Transverse colon (tissue), 4 donors: Measurements from ENCODE around the gene ZNF407. TPM values are rescaled to one million over a fixed set of nuclear protein-coding genes. Genes with fewer than 3 reads are reported as not detected.

Experiments used
- DNase-seq: peaks from one replicate; pipeline ENCODE4 v3.0.0-alpha.2; 2019
- H3K27ac ChIP-seq, 4 donors: fragments of 200-600 bp; sonication (generic); 2 replicates each; pipeline ENCODE4 v1.5.1; 2016 to 2018; ENCODE audit warnings: inconsistent platforms in 4 of 4
- H3K27me3 ChIP-seq: fragments of 200-600 bp; sonication (generic); 2 replicates; pipeline ENCODE4 v1.5.1; 2017; ENCODE audit warnings: inconsistent platforms
- H3K36me3 ChIP-seq, 4 donors: fragments of 200-600 bp; sonication (generic); 2 replicates each; pipeline ENCODE4 v1.5.1; 2017 to 2019; ENCODE audit warnings: inconsistent platforms in 4 of 4
- H3K4me1 ChIP-seq, 4 donors: fragments of 200-600 bp; sonication (generic); 2 replicates each; pipeline ENCODE4 v1.5.1; 2017 to 2020; ENCODE audit warnings: inconsistent platforms in 4 of 4
- H3K4me3 ChIP-seq, 4 donors: fragments of 200-600 bp; sonication (generic); 1 replicate in 1 of 4; 2 replicates in 3 of 4; pipeline versions ENCODE4 v1.5.1 to v1.6.1; 2017 to 2019; ENCODE audit warnings: inconsistent platforms in 4 of 4
- H3K9me3 ChIP-seq, 2 donors: fragments of 200-600 bp; sonication (generic); 2 replicates each; pipeline ENCODE4 v1.5.1; 2017 to 2019; ENCODE audit warnings: inconsistent platforms in 2 of 2
- CTCF ChIP-seq, 5 experiments: fragments of 200-600 bp in 3 of 5; fragments of 450-650 bp in 2 of 5; sonication (generic) in 3 of 5; IDR thresholded peaks; 1 replicate in 2 of 5; 2 replicates in 3 of 5; pipeline ENCODE4 v1.5.1; 2016 to 2017; ENCODE audit warnings: antibody characterized with exemption in 5 of 5, inconsistent platforms in 3 of 5, mild to moderate bottlenecking in 2 of 5, moderate library complexity in 1 of 5
- EP300 ChIP-seq: sonication (generic); formaldehyde crosslinking; IDR thresholded peaks from one replicate; pipeline ENCODE4 v1.6.1; 2017; ENCODE audit warnings: antibody characterized with exemption, low read depth
- POLR2A ChIP-seq: fragments of 450-650 bp; IDR thresholded peaks from one replicate; pipeline ENCODE4 v1.6.1; 2016; ENCODE audit warnings: antibody characterized with exemption, mild to moderate bottlenecking, moderate library complexity
- POLR2AphosphoS5 ChIP-seq, 3 donors: sonication (generic); formaldehyde crosslinking; IDR thresholded peaks; one replicate each; pipeline ENCODE4 v1.6.1; 2016; ENCODE audit warnings: antibody characterized with exemption in 3 of 3
- WGBS, 2 donors: methylation state at CpG; one replicate each; pipeline ENCODE4 v1.1.5; 2018; ENCODE audit warnings: low coverage in 1 of 2; 5-methylcytosine and 5-hydroxymethylcytosine counted together
- in situ Hi-C, 4 donors: fragments of 200-750 bp; cut with MboI; loops; one replicate each; pipeline versions ENCODE4 v1.15.0 to v1.15.1; 2017; ENCODE audit warnings: low sequenced_read_pairs in 3 of 4, low pct_ligation_motif_present in 1 of 4, low pct_unique_long_range_greater_than_20kb in 1 of 4
- intact Hi-C: fragments of 100-400 bp; cut with DNase I; formaldehyde crosslinking; loops from one replicate; pipeline ENCODE4 v1.15.1; 2023; ENCODE audit warnings: low total_unique reads
- total RNA-seq, 4 donors: library from RNA; depleted of rRNA; stranded (reverse); fragments of >200 nt; gene quantifications; one replicate each; pipeline ENCODE4 v1.1.0, GENCODE V29; 2016

ZNF407 gene
- total RNA-seq, 4 donors from 2014 or later = 13.5 to 24.1 (median 20.1) TPM

- no peak for DNase-seq
- Histone ChIP-seq H3K27ac (no peak overlapping the region), H3K27me3 (no peaks in the 10 kb centered on the region), H3K4me3 (no peak overlapping the region), H3K36me3 (no peaks in the 10 kb centered on the region), H3K4me1 (no peaks in the 10 kb centered on the region), H3K9me3 (no peaks in the 10 kb centered on the region)
- 93% methylated on average over 7 of the region's 7 CpGs; no CpG with 5 or more reads in 1 of the 2 donors for WGBS, 2 donors
- intact Hi-C loops = no loop called here
- TF ChIP-seq POLR2AphosphoS5 (IDR thresholded peaks at IDR 0.05) = no peak
- TF ChIP-seq CTCF (IDR thresholded peaks at IDR 0.05) = peak in 4 of 5 experiments; percentile 26 to 34 (median 29)
- no peak for TF ChIP-seq EP300
- TF ChIP-seq POLR2A = no peak
- in situ Hi-C loops = no loop called here
Measured at GRCh38 chr18:74819433-74820059, 221.9 kb downstream of the ZNF407 start.

GRCh38 chr18:74820160-74820780, 222.6 kb downstream of the ZNF407 start:
- TF ChIP-seq POLR2AphosphoS5 (IDR thresholded peaks at IDR 0.05) (no peak), CTCF (IDR thresholded peaks at IDR 0.05) (no peak), POLR2A (no peak), EP300 (no peak)
- WGBS, 2 donors = 86 to 100% methylated on average over 2 to 3 of the region's 3 CpGs
- Histone ChIP-seq H3K36me3 (no peaks in the 10 kb centered on the region), H3K27me3 (no peaks in the 10 kb centered on the region), H3K4me3 (no peak overlapping the region), H3K9me3 (no peaks in the 10 kb centered on the region), H3K27ac (no peak overlapping the region), H3K4me1 (no peaks in the 10 kb centered on the region)
- intact Hi-C loops = no loop called here
- no peak for DNase-seq
- in situ Hi-C loops = no loop called here

GRCh38 chr18:74825460-74825859, 227.8 kb downstream of the ZNF407 start:
- intact Hi-C loops (no loop called here), in situ Hi-C loops (no loop called here)
- Histone ChIP-seq H3K4me3 (no peak overlapping the region), H3K4me1 (no peaks in the 10 kb centered on the region), H3K36me3 (no peaks in the 10 kb centered on the region), H3K27ac (no peak overlapping the region), H3K9me3 (no peaks in the 10 kb centered on the region), H3K27me3 (no peaks in the 10 kb centered on the region)
- TF ChIP-seq EP300 = no peak
- no peak for TF ChIP-seq POLR2A
- no peak for TF ChIP-seq CTCF (IDR thresholded peaks at IDR 0.05)
- TF ChIP-seq POLR2AphosphoS5 (IDR thresholded peaks at IDR 0.05) = no peak
- DNase-seq = no peak
- WGBS, 2 donors = 67 to 80% methylated on average over 1 of the region's 1 CpG

GRCh38 chr18:74826572-74826971, 228.9 kb downstream of the ZNF407 start:
- WGBS, 2 donors = 60 to 89% methylated on average over 2 to 5 of the region's 5 CpGs
- in situ Hi-C loops = no loop called here
- intact Hi-C loops = no loop called here

More at GRCh38 chr18:74826572-74826971, 228.9 kb downstream of the ZNF407 start:
- H3K4me3 ChIP-seq = no peak overlapping the region
- no peak for DNase-seq
- TF ChIP-seq POLR2AphosphoS5 (IDR thresholded peaks at IDR 0.05) (no peak), EP300 (no peak)
- no peaks in the 10 kb centered on the region for H3K36me3 ChIP-seq
- H3K27me3 ChIP-seq = no peaks in the 10 kb centered on the region
- H3K27ac ChIP-seq = no peak overlapping the region
- H3K4me1 ChIP-seq = no peaks in the 10 kb centered on the region
- no peaks in the 10 kb centered on the region for H3K9me3 ChIP-seq
